Fibroblast of villous mesenchyme (primary cell): ENCODE data around the gene ALKAL2. TPM values are rescaled to one million over a fixed set of nuclear protein-coding genes. Genes with fewer than 3 reads are reported as not detected.

ENCODE experiments used
- DNase-seq: peaks from one replicate; pipeline ENCODE4 v3.0.0-alpha.2; 2010; ENCODE audit warnings: low read depth
- H3K4me3 ChIP-seq: 2 replicates; pipeline ENCODE4 v1.5.1; 2011; ENCODE audit warnings: low read depth, mild to moderate bottlenecking, low read length
- total RNA-seq: library from RNA; depleted of rRNA; stranded (reverse); fragments of >200 nt; gene quantifications from 2 replicates; pipeline ENCODE4 v1.2.3, GENCODE V29; 2012
- TF ChIP-seq, protein P1 (sequence below): IDR thresholded peaks from 2 replicates; pipeline ENCODE4 v1.5.1; 2012; ENCODE audit warnings: low read depth, mild to moderate bottlenecking, low read length; ENCODE audit not compliant: insufficient read depth

Gene ALKAL2
- total RNA-seq, 1 donor: 0.43 TPM

DNA sequence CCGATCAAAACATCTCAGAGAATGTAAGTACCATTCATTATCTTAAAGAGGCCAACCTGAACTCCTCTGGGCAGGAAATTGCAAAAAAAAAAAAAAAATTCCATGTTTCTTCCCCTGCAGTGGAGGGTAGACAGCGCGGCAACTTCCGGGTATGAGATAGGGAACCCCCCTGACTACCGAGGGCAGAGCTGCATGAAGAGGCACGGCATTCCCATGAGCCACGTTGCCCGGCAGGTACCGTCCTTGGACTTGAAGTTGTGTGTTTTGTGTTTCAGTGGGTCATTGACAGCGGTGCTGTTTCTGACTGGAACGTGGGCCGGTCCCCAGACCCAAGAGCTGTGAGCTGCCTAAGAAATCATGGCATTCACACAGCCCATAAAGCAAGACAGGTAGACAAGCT, 16.0 kb downstream of the ALKAL2 start:
- DNase-seq: no peak
- TF ChIP-seq, protein P1, sequence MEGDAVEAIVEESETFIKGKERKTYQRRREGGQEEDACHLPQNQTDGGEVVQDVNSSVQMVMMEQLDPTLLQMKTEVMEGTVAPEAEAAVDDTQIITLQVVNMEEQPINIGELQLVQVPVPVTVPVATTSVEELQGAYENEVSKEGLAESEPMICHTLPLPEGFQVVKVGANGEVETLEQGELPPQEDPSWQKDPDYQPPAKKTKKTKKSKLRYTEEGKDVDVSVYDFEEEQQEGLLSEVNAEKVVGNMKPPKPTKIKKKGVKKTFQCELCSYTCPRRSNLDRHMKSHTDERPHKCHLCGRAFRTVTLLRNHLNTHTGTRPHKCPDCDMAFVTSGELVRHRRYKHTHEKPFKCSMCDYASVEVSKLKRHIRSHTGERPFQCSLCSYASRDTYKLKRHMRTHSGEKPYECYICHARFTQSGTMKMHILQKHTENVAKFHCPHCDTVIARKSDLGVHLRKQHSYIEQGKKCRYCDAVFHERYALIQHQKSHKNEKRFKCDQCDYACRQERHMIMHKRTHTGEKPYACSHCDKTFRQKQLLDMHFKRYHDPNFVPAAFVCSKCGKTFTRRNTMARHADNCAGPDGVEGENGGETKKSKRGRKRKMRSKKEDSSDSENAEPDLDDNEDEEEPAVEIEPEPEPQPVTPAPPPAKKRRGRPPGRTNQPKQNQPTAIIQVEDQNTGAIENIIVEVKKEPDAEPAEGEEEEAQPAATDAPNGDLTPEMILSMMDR: no peak
- no peak overlapping the region for H3K4me3 ChIP-seq

- TF ChIP-seq, protein P1: no peak
- DNase-seq: no peak
- H3K4me3 ChIP-seq: no peak overlapping the region
Measured at GRCh38 chr2:270861-271260, 17.0 kb downstream of the ALKAL2 start.

DNA sequence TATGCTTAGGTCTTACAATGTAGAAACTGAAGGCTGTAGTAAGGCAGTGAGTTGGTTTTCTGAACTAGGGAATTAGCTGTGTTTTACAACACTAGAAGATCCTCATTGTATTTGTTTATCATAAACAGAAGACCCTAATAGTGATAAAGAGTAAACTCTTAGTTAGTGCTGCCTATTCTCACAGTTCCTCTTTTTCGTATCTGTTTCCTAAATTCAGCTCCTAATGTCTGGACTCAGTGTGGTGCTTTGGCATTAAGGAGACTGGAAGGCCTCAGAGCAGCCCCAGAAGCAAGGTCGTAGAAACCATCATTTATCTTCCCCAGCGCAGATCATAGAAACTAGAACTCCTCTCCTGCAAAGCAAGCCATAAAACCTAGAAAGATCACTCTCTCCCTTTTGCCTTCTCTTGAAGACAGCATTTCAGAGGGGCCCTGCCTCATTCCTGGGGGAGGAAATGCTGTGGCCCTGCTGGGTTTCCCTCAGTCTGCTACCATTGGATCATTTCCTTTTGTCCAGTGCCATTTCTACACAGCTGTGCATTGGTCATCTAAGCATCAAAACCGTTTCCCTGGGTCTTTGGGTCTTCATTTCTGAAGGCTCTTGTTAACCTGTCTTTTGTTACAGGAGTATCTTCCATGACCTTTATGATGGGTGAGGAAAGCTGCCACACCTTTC, 18.4 kb downstream of the ALKAL2 start:
- no peak for DNase-seq
- TF ChIP-seq, protein P1: no peak
- H3K4me3 ChIP-seq: no peak overlapping the region

- TF ChIP-seq, protein P1: no peak
- no peak for DNase-seq
- no peak overlapping the region for H3K4me3 ChIP-seq
Measured at GRCh38 chr2:268323-268722, 19.6 kb downstream of the ALKAL2 start.

DNA sequence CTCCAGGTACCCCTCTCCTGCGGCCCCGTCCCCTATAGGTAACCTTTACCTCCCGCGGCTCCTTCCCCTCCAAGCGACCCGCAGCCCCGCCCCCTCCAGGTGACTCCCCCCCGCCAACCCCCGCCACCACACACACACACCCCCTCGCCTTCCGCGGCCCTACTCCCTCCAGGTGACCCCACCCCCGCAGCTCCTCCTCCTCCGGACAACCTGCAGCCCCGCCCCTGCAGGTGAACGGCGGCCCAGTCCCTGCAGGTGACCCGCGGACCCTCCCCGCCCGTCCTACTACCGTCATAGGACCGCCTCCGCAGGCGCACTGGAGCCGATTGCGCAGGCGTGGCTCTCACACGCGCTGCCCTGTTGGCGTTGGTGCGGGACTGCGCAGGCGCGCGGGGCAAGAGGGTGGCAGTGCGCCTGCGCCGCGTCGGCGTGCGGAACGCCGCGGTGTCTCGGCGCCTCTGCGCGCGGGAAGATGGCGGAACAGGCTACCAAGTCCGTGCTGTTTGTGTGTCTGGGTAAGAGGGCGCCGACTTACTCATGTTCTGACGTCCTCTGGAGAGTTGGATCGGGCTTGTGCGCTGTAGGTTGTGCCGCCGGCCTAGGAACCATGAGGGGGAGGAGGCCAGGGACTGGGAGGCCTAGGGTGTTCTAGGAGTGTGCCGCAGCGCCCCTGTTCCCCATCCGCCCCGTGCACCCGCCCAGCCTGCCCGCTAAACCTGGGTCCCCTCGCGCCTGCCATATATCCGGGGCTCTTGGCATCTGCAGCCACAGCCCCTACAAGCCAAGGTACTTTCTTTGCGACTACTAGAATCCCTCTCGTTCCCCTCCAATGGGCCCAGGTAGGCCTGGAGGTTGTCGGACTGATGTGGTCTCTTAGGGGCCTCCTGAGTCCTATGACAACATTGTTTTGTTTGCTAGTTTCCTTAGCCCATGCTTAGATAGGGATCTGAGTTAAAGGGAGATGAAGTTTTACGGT, 23.1 kb downstream of the ALKAL2 start, which contains the start of gene ACP1:
Gene ACP1, plus strand, starts transcription at position 455 of the 976 bp plus-strand sequence. Its CDS starts 18 bp downstream, at position 473.
- peak; percentile 93 for DNase-seq
- TF ChIP-seq, protein P1: no peak
- peak within 1 kb of the TSS; percentile 79 for H3K4me3 ChIP-seq

DNA sequence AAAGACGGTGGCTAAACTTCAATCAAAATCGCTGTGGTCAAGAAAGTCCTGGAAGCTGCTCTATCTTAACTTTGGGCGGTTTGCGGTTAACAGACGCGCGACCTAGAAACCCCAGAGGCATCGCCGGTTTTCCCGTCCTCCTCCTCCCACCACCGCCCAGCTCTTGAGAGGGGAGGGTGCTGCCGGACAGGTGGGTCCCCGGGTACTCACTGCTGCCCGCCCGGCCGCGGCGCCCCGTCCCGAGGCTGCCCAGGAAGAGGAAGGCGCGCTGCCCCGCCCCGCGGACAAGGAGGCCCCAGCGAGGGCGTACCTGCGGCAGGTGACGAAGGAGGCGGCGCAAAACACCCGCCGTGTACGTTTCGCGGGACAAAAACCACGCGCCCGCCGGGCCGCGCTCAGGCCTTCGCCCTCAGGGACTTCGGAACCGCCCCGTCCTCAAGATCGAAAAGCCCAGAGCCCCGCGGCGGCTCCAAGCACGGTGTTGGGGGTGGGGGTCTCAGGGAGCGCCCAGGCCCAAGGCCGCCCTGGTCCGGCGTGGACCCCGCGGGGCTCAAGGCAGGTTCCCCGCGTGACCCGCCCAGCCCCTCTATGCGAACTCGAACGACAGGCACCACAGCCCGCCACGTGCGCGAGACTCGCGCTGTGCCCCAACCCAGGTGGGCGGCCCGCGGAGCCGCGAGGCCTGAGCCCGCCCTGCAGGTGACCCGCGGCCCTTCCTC, 24.0 kb downstream of the ALKAL2 start, which contains the start of gene SH3YL1:
Gene SH3YL1, minus strand, starts transcription at position 259 of the 719 bp plus-strand sequence. Its CDS starts 48 bp downstream, at position 211.
- DNase-seq: peak; percentile 41
- H3K4me3 ChIP-seq: peak within 1 kb of the TSS; percentile 79
- TF ChIP-seq, protein P1: no peak
